GM10266 (cell line): ENCODE measurements around the gene CABP2.
"Not testable (repeated sequence)": the region's sequence is repeated elsewhere in the genome, so short reads cannot be mapped to it uniquely, and the experiment has no call there.

Source experiments
- DNase-seq: peaks from one replicate; pipeline ENCODE4 v3.0.0; 2012; ENCODE audit errors: extremely low spot score
- TF ChIP-seq, protein P1 (sequence below): IDR thresholded peaks from 2 replicates; pipeline ENCODE4 v1.5.1; 2012; ENCODE audit warnings: mild to moderate bottlenecking, low read depth; ENCODE audit not compliant: control insufficient read depth, insufficient read depth; ENCODE audit errors: missing control alignments

CABP2 gene

GRCh38 chr11:67484847-67485311, 38.4 kb downstream of the CABP2 start:
- TF ChIP-seq, protein P1, sequence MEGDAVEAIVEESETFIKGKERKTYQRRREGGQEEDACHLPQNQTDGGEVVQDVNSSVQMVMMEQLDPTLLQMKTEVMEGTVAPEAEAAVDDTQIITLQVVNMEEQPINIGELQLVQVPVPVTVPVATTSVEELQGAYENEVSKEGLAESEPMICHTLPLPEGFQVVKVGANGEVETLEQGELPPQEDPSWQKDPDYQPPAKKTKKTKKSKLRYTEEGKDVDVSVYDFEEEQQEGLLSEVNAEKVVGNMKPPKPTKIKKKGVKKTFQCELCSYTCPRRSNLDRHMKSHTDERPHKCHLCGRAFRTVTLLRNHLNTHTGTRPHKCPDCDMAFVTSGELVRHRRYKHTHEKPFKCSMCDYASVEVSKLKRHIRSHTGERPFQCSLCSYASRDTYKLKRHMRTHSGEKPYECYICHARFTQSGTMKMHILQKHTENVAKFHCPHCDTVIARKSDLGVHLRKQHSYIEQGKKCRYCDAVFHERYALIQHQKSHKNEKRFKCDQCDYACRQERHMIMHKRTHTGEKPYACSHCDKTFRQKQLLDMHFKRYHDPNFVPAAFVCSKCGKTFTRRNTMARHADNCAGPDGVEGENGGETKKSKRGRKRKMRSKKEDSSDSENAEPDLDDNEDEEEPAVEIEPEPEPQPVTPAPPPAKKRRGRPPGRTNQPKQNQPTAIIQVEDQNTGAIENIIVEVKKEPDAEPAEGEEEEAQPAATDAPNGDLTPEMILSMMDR = no peak
- DNase-seq = no peak

DNA sequence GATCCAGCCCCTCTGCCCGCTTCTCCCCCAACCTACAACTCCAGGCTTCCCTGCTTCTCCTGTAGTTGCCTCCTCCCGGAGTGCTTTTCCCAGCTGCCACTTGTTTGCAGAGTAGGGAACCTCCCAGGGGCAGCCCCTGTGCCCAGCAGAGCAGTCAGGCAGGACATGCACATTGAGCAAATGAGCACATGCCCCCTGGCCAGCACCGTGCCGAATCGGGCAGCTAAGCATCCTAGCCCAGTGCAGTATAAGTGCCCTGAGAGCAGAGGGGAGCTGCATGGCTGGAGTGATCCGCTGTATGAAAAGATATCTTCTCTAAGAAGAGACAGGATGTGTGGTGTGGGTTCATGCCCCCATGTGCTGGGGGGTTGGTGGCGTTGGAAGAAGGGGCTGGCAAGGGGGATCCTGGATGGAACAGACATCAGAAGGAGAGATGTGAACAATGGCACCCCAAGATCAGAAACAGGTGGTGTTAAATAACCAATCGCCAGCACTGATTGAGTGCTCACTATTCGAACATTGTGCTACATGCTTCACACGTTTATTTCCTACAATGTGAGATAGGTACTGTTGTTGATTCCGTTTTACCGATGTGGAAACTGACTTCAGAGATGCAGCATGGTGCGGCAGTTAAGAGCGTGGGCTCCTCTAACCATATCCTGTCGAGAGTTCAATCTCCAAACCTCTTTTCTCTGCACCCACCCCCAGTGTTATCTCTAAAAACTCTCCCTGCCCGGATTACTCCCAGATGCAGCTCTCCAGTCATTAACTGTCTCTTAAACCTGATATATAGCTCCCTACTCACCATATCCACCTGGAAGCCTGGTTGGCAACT, 39.2 kb downstream of the CABP2 start:
- DNase-seq = peak; percentile 55
- TF ChIP-seq, protein P1 = no peak

DNA sequence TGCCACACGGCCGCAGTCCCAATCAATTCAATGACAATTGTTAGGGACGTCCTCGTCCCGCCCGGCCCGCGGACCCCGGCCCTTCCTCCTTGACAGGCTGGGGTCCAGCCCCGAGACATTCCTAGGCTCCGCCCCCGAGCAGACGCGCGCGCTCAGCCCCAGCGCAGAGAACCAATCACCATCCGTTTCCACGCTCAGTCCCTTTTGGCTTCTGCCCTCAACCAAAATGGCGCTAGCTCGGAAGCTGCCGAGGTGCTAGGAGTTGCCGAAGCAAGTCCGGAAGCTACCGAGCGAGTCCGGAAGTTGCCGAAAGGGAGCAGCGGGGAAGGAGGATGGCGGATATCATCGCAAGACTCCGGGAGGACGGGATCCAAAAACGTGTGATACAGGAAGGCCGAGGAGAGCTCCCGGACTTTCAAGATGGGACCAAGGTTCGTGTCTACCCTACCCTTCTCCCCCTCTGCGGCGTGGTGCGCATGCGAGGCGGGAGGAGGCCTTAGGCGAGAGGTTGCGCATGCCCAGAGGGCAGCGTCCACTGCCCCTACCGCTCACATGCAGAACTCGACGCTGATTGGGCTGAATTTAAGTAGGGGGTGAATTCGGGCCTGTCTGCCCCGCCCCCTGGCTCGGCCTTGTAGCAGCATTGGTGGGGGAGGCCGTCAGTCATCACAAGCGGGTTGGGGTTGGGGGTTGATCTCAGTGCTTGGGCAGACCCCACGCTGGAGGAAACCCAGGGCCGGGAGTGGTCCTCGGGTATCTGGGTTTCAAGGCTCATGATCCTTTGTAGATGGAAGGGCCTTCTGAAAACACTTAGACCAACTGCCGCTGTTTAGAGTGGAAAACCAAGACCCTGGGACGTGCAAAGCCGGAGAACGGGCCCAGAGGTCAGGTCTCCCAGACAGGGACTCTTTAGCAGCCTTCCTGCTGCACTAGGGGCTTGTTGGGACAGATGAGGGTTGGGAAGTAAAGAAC, 40.1 kb downstream of the CABP2 start, which contains the start of gene AIP:
AIP (plus strand) TSS at position 200 of the 972 bp plus-strand sequence; CDS start at position 333, 133 bp downstream.
- peak; percentile 94 for DNase-seq
- TF ChIP-seq, protein P1 = no peak

DNA sequence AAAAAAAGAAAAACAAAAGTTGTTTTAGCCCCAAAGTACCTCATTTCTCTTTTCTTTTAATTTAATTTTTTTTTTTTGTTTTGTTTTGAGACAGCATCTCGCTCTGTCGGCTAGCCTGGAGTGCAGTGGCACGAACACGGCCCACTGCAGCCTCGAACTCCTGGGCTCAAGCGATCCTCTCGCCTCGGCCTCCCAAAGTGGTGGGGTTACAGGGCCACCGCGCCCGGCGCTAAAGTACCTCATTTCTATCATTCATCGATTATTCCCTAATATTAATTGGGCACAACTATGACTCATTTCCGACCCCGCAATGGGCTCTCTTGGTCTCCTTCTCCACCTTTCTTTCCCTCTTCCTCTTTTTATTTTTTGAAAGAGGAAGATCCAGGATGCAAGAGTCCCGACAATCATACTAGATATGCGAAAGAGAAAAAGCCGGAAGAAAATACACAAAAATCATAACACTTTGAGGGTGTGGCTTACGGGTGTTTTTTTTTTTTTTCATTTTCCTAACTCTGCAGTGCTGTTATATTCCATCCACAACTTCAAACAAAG, 40.9 kb downstream of the CABP2 start:
- no peak for DNase-seq
- TF ChIP-seq, protein P1 = no peak

- DNase-seq = not testable (repeated sequence)
Measured at GRCh38 chr11:67477344-67478050, 45.7 kb downstream of the CABP2 start.

- DNase-seq = not testable (repeated sequence)
Measured at GRCh38 chr11:67476692-67477091, 46.6 kb downstream of the CABP2 start.

DNA sequence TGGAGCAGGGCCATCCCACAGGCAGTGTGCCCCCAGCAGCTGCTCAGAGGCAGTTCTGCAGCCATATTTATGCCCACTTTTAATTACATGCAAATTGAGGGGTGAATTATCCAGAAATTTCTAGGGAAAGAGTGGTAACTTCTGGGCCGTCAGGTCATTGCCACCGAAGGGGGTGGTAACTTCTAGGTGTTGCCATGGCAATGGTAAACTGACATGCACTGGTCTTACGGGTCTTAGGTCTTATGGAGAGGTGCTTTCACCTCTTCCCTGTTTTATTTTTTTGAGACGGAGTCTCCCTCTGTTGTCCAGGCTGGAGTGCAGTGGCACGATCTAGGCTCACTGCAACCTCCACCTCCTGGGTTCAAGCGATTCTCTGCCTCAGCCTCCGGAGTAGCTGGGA, 50.4 kb downstream of the CABP2 start:
- TF ChIP-seq, protein P1 = no peak

More for the DNA sequence above, 50.4 kb downstream of the CABP2 start:
- no peak for DNase-seq
